ENCODE results near the gene ZNF525. TPM values are rescaled to one million over a fixed set of nuclear protein-coding genes. Genes with fewer than 3 reads are reported as not detected.
A peak's percentile ranks its signal among the peaks of the same experiment; 100 is the strongest.

Gene ZNF525
- under 1 TPM; 0.26 to 0.92 (median 0.30) TPM for total RNA-seq

- Histone ChIP-seq H3K4me1 (no peaks in the 10 kb centered on the region), H3K27me3 (no peaks in the 10 kb centered on the region), H3K9me3 (no peaks in the 10 kb centered on the region), H3K27ac (peak within 1 kb of the TSS; percentile 37 to 64 (median 45)), H3K4me3 (peak within 1 kb of the TSS; percentile 63 to 70 (median 67)), H3K36me3 (no peaks in the 10 kb centered on the region)
- TF ChIP-seq, protein P1, sequence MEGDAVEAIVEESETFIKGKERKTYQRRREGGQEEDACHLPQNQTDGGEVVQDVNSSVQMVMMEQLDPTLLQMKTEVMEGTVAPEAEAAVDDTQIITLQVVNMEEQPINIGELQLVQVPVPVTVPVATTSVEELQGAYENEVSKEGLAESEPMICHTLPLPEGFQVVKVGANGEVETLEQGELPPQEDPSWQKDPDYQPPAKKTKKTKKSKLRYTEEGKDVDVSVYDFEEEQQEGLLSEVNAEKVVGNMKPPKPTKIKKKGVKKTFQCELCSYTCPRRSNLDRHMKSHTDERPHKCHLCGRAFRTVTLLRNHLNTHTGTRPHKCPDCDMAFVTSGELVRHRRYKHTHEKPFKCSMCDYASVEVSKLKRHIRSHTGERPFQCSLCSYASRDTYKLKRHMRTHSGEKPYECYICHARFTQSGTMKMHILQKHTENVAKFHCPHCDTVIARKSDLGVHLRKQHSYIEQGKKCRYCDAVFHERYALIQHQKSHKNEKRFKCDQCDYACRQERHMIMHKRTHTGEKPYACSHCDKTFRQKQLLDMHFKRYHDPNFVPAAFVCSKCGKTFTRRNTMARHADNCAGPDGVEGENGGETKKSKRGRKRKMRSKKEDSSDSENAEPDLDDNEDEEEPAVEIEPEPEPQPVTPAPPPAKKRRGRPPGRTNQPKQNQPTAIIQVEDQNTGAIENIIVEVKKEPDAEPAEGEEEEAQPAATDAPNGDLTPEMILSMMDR (IDR thresholded peaks at IDR 0.05 in 4 of 5, conservative IDR thresholded peaks at IDR 0.05 in 1 of 5) = peak in 1 of 5 experiments; percentile 28
- no peak for TF ChIP-seq POLR2A (IDR thresholded peaks at IDR 0.05)
- DNase-seq (peak; percentile 57 to 59), ATAC-seq (peak; percentile 65 to 73)
- in situ Hi-C loops (cut with MboI; ENCODE audit: low sequenced_read_pairs in 4 of 4) = no loop called here
- intact Hi-C loops (cut with DNase I; ENCODE audit: low total_unique reads) = loop anchor here (1.0 to 5.0 kb wide), 2 partner anchors 30 to 168 kb away; partner anchors contain the start of gene ZNF765
Measured at GRCh38 chr19:53365134-53365898, at the start of gene ZNF525. ZNF525 (plus strand) TSS chr19:53365705; CDS start chr19:53372282, 6,577 bp downstream.

DNA sequence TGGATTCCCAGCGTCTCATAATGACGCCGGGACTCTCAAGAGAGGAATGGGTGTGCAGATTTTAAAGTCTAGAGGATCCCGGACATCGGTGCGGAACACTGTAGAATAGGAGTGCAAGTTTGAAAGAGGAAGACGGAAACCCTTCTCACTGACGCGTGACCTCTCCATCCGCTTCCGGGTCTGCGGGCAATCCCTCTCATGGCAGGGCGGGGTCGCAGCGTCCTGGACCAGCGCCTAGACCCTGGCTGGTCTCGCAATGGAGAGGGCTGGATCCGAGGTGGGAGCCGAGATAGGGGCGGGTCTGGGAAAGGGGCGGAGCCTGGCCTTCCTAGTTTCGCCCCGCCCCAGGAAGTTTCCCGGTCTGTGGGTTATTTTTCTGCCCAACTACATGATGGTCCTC lies 36.5 kb upstream of the ZNF525 start:
- Histone ChIP-seq H3K4me1 (no peaks in the 10 kb centered on the region), H3K9me3 (no peaks in the 10 kb centered on the region), H3K36me3 (no peaks in the 10 kb centered on the region), H3K27me3 (peaks cover 0 to 3% (median 0%) of the 10 kb centered on the region in 3 donors), H3K4me3 (peak overlapping the region in 2 of 4 donors; percentile 3 to 31), H3K27ac (no peak overlapping the region)
- TF ChIP-seq, protein P1 (IDR thresholded peaks at IDR 0.05 in 4 of 5, conservative IDR thresholded peaks at IDR 0.05 in 1 of 5) = no peak
- TF ChIP-seq POLR2A (IDR thresholded peaks at IDR 0.05) = no peak
- ATAC-seq (no peak), DNase-seq (peak in 1 of 2 donors; percentile 14)
- intact Hi-C loops (cut with DNase I; ENCODE audit: low total_unique reads) (no loop called here), in situ Hi-C loops (cut with MboI; ENCODE audit: low sequenced_read_pairs in 4 of 4) (no loop called here)

DNA sequence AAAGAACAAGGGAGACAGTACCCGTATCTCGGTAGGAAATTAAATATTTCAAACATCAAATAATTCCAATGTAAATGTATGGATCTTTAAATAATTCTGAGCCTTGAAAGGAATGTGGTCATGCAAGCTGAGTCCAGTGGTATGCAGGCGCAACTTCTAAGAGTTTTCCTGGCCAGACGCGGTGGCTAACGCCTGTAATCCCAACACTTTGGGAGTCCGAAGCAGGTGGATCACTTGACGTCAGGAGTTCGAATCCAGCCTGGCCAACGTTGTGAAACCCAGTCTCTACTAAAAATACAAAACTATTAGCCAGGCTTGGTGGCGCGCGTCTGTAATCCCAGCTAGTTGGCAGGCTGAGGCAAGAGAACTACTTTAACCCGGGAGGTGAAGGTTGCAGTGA lies 33.0 kb upstream of the ZNF525 start:
- ATAC-seq = no peak
- TF ChIP-seq POLR2A (IDR thresholded peaks at IDR 0.05) = no peak
- TF ChIP-seq, protein P1 (IDR thresholded peaks at IDR 0.05 in 4 of 5, conservative IDR thresholded peaks at IDR 0.05 in 1 of 5) = no peak
- no peaks in the 10 kb centered on the region for H3K36me3 ChIP-seq
- in situ Hi-C loops (cut with MboI; ENCODE audit: low sequenced_read_pairs in 4 of 4) (loop anchor here in 1 of 4 donors (10.0 kb wide), 1 partner anchor 78 kb away; the partner anchor contains the start of genes VN1R2 and ZNF677), intact Hi-C loops (cut with DNase I; ENCODE audit: low total_unique reads) (loop anchor here (5.0 to 10.0 kb wide), 2 partner anchors 132 to 135 kb away; partner anchors contain the start of gene ZNF813)
- peak overlapping the region; percentile 58 to 74 (median 66) for H3K4me3 ChIP-seq
- peak overlapping the region in 2 of 4 donors; percentile 27 to 53 for H3K27ac ChIP-seq
- no peaks in the 10 kb centered on the region for H3K9me3 ChIP-seq
- no peaks in the 10 kb centered on the region for H3K4me1 ChIP-seq
- no peaks in the 10 kb centered on the region for H3K27me3 ChIP-seq
- DNase-seq = no peak

DNA sequence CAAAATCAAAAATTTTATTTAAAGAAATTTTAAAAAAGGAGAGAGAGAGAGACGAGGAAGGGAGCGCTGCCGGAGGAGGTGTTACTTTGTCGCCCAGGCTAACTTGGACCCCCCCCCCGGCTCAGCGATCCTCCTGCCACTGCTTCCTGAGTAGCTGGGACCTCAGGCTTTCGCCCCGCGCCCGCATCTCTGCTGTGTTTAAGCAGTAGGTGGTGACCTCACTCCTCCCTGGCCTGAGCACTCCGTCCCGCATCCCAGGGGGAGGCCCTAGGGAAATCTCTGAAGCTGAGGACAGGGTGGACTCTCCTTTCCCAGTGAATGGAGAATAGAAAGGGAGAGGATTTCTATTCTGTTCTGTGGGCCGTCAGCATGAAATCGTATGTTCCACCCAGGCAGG lies 32.4 kb upstream of the ZNF525 start:
- H3K4me1 ChIP-seq = no peaks in the 10 kb centered on the region
- no peak for TF ChIP-seq POLR2A (IDR thresholded peaks at IDR 0.05)
- H3K27me3 ChIP-seq = no peaks in the 10 kb centered on the region
- H3K4me3 ChIP-seq = peak overlapping the region; percentile 58 to 74 (median 66)
- peak overlapping the region; percentile 14 to 53 (median 39) for H3K27ac ChIP-seq
- DNase-seq = peak; percentile 6 to 18
- in situ Hi-C loops (cut with MboI; ENCODE audit: low sequenced_read_pairs in 4 of 4) (loop anchor here in 1 of 4 donors (10.0 kb wide), 1 partner anchor 78 kb away; the partner anchor contains the start of genes VN1R2 and ZNF677), intact Hi-C loops (cut with DNase I; ENCODE audit: low total_unique reads) (loop anchor here (1.0 to 10.0 kb wide), 3 partner anchors 62 to 136 kb away; partner anchors contain the start of genes ZNF765 and ZNF813)
- peak in 1 of 2 donors; percentile 21 for ATAC-seq
- H3K9me3 ChIP-seq = no peaks in the 10 kb centered on the region
- H3K36me3 ChIP-seq = no peaks in the 10 kb centered on the region
